ENCODE measurements around the gene OR56B4.
"Not testable (repeated sequence)": the region's sequence is repeated elsewhere in the genome, so short reads cannot be mapped to it uniquely, and the experiment has no call there.

Gene OR56B4

GRCh38 chr11:6107384-6107783, at the start of gene OR56B4:
Gene OR56B4 (plus strand): TSS chr11:6107684. CDS start chr11:6107779, 95 bp downstream.
- H3K9me3 ChIP-seq (ENCODE audit: control insufficient read depth in 2 of 2, low read length in 2 of 2); H3K27me3 ChIP-seq (ENCODE audit: control insufficient read depth in 1 of 2, insufficient read depth in 2 of 2, low read length in 2 of 2); H3K4me3 ChIP-seq (ENCODE audit: low read length in 2 of 2); H3K9ac ChIP-seq (ENCODE audit: low read length in 2 of 2); H3K4me1 ChIP-seq (ENCODE audit: control insufficient read depth, insufficient read depth, low read length); H3K36me3 ChIP-seq (ENCODE audit: control insufficient read depth in 2 of 2, insufficient read depth in 2 of 2, low read length in 2 of 2); H3K27ac ChIP-seq (ENCODE audit: low read length): not testable (repeated sequence)

GRCh38 chr11:6061475-6061874, 46.0 kb upstream of the OR56B4 start:
- H3K4me1 ChIP-seq (ENCODE audit: control insufficient read depth, insufficient read depth, low read length) = no peaks in the 10 kb centered on the region
- H3K27me3 ChIP-seq (ENCODE audit: control insufficient read depth in 1 of 2, insufficient read depth in 2 of 2, low read length in 2 of 2) = no peaks in the 10 kb centered on the region
- H3K9ac ChIP-seq (ENCODE audit: low read length in 2 of 2) = no peak overlapping the region
- no peak overlapping the region for H3K4me3 ChIP-seq (ENCODE audit: low read length in 2 of 2)
- no peak overlapping the region for H3K27ac ChIP-seq (ENCODE audit: low read length)
- H3K9me3 ChIP-seq (ENCODE audit: control insufficient read depth in 2 of 2, low read length in 2 of 2) = no peaks in the 10 kb centered on the region
- H3K36me3 ChIP-seq (ENCODE audit: control insufficient read depth in 2 of 2, insufficient read depth in 2 of 2, low read length in 2 of 2) = no peaks in the 10 kb centered on the region

- Histone ChIP-seq H3K9me3 (ENCODE audit: control insufficient read depth in 2 of 2, low read length in 2 of 2) (no peaks in the 10 kb centered on the region), H3K27me3 (ENCODE audit: control insufficient read depth in 1 of 2, insufficient read depth in 2 of 2, low read length in 2 of 2) (no peaks in the 10 kb centered on the region), H3K27ac (ENCODE audit: low read length) (no peak overlapping the region), H3K4me3 (ENCODE audit: low read length in 2 of 2) (no peak overlapping the region), H3K36me3 (ENCODE audit: control insufficient read depth in 2 of 2, insufficient read depth in 2 of 2, low read length in 2 of 2) (no peaks in the 10 kb centered on the region), H3K4me1 (ENCODE audit: control insufficient read depth, insufficient read depth, low read length) (no peaks in the 10 kb centered on the region), H3K9ac (ENCODE audit: low read length in 2 of 2) (no peak overlapping the region)
Observed at GRCh38 chr11:6062691-6063358, 44.7 kb upstream of the OR56B4 start.

GRCh38 chr11:6067502-6067901, 40.0 kb upstream of the OR56B4 start:
- Histone ChIP-seq H3K36me3 (ENCODE audit: control insufficient read depth in 2 of 2, insufficient read depth in 2 of 2, low read length in 2 of 2) (no peaks in the 10 kb centered on the region), H3K27me3 (ENCODE audit: control insufficient read depth in 1 of 2, insufficient read depth in 2 of 2, low read length in 2 of 2) (no peaks in the 10 kb centered on the region), H3K9me3 (ENCODE audit: control insufficient read depth in 2 of 2, low read length in 2 of 2) (no peaks in the 10 kb centered on the region), H3K4me1 (ENCODE audit: control insufficient read depth, insufficient read depth, low read length) (no peaks in the 10 kb centered on the region), H3K9ac (ENCODE audit: low read length in 2 of 2) (no peak overlapping the region), H3K4me3 (ENCODE audit: low read length in 2 of 2) (no peak overlapping the region), H3K27ac (ENCODE audit: low read length) (no peak overlapping the region)

- H3K4me3 ChIP-seq (ENCODE audit: low read length in 2 of 2); H3K27me3 ChIP-seq (ENCODE audit: control insufficient read depth in 1 of 2, insufficient read depth in 2 of 2, low read length in 2 of 2); H3K4me1 ChIP-seq (ENCODE audit: control insufficient read depth, insufficient read depth, low read length); H3K9me3 ChIP-seq (ENCODE audit: control insufficient read depth in 2 of 2, low read length in 2 of 2); H3K36me3 ChIP-seq (ENCODE audit: control insufficient read depth in 2 of 2, insufficient read depth in 2 of 2, low read length in 2 of 2); H3K9ac ChIP-seq (ENCODE audit: low read length in 2 of 2); H3K27ac ChIP-seq (ENCODE audit: low read length): not testable (repeated sequence)
Observed at GRCh38 chr11:6076443-6076842, 31.0 kb upstream of the OR56B4 start.

- no peaks in the 10 kb centered on the region for H3K36me3 ChIP-seq (ENCODE audit: control insufficient read depth in 2 of 2, insufficient read depth in 2 of 2, low read length in 2 of 2)
- no peak overlapping the region for H3K27ac ChIP-seq (ENCODE audit: low read length)
- no peak overlapping the region for H3K9ac ChIP-seq (ENCODE audit: low read length in 2 of 2)
- no peaks in the 10 kb centered on the region for H3K9me3 ChIP-seq (ENCODE audit: control insufficient read depth in 2 of 2, low read length in 2 of 2)
- no peaks in the 10 kb centered on the region for H3K27me3 ChIP-seq (ENCODE audit: control insufficient read depth in 1 of 2, insufficient read depth in 2 of 2, low read length in 2 of 2)
- H3K4me1 ChIP-seq (ENCODE audit: control insufficient read depth, insufficient read depth, low read length) = no peaks in the 10 kb centered on the region
- H3K4me3 ChIP-seq (ENCODE audit: low read length in 2 of 2) = no peak overlapping the region
Observed at GRCh38 chr11:6077723-6078122, 29.8 kb upstream of the OR56B4 start.

GRCh38 chr11:6079463-6079862, 28.0 kb upstream of the OR56B4 start:
- H3K4me1 ChIP-seq (ENCODE audit: control insufficient read depth, insufficient read depth, low read length) = no peaks in the 10 kb centered on the region
- H3K9ac ChIP-seq (ENCODE audit: low read length in 2 of 2) = no peak overlapping the region
- no peaks in the 10 kb centered on the region for H3K9me3 ChIP-seq (ENCODE audit: control insufficient read depth in 2 of 2, low read length in 2 of 2)
- no peak overlapping the region for H3K27ac ChIP-seq (ENCODE audit: low read length)
- H3K4me3 ChIP-seq (ENCODE audit: low read length in 2 of 2) = no peak overlapping the region
- no peaks in the 10 kb centered on the region for H3K36me3 ChIP-seq (ENCODE audit: control insufficient read depth in 2 of 2, insufficient read depth in 2 of 2, low read length in 2 of 2)
- H3K27me3 ChIP-seq (ENCODE audit: control insufficient read depth in 1 of 2, insufficient read depth in 2 of 2, low read length in 2 of 2) = no peaks in the 10 kb centered on the region

- Histone ChIP-seq H3K36me3 (ENCODE audit: control insufficient read depth in 2 of 2, insufficient read depth in 2 of 2, low read length in 2 of 2) (no peaks in the 10 kb centered on the region), H3K4me3 (ENCODE audit: low read length in 2 of 2) (no peak overlapping the region), H3K4me1 (ENCODE audit: control insufficient read depth, insufficient read depth, low read length) (no peaks in the 10 kb centered on the region), H3K9me3 (ENCODE audit: control insufficient read depth in 2 of 2, low read length in 2 of 2) (no peaks in the 10 kb centered on the region), H3K27ac (ENCODE audit: low read length) (no peak overlapping the region), H3K9ac (ENCODE audit: low read length in 2 of 2) (no peak overlapping the region), H3K27me3 (ENCODE audit: control insufficient read depth in 1 of 2, insufficient read depth in 2 of 2, low read length in 2 of 2) (no peaks in the 10 kb centered on the region)
Observed at GRCh38 chr11:6083129-6083528, 24.4 kb upstream of the OR56B4 start.

GRCh38 chr11:6084587-6084986, 22.9 kb upstream of the OR56B4 start:
- no peak overlapping the region for H3K9ac ChIP-seq (ENCODE audit: low read length in 2 of 2)
- no peaks in the 10 kb centered on the region for H3K36me3 ChIP-seq (ENCODE audit: control insufficient read depth in 2 of 2, insufficient read depth in 2 of 2, low read length in 2 of 2)
- no peaks in the 10 kb centered on the region for H3K27me3 ChIP-seq (ENCODE audit: control insufficient read depth in 1 of 2, insufficient read depth in 2 of 2, low read length in 2 of 2)
- H3K4me1 ChIP-seq (ENCODE audit: control insufficient read depth, insufficient read depth, low read length) = no peaks in the 10 kb centered on the region
- H3K9me3 ChIP-seq (ENCODE audit: control insufficient read depth in 2 of 2, low read length in 2 of 2) = no peaks in the 10 kb centered on the region
- no peak overlapping the region for H3K27ac ChIP-seq (ENCODE audit: low read length)
- H3K4me3 ChIP-seq (ENCODE audit: low read length in 2 of 2) = no peak overlapping the region

GRCh38 chr11:6094186-6094585, 13.3 kb upstream of the OR56B4 start:
- Histone ChIP-seq H3K9me3 (ENCODE audit: control insufficient read depth in 2 of 2, low read length in 2 of 2) (no peaks in the 10 kb centered on the region), H3K9ac (ENCODE audit: low read length in 2 of 2) (no peak overlapping the region), H3K36me3 (ENCODE audit: control insufficient read depth in 2 of 2, insufficient read depth in 2 of 2, low read length in 2 of 2) (no peaks in the 10 kb centered on the region)

GRCh38 chr11:6095798-6096197, 11.7 kb upstream of the OR56B4 start:
- Histone ChIP-seq H3K9ac (ENCODE audit: low read length in 2 of 2) (no peak overlapping the region), H3K4me3 (ENCODE audit: low read length in 2 of 2) (no peak overlapping the region), H3K4me1 (ENCODE audit: control insufficient read depth, insufficient read depth, low read length) (no peaks in the 10 kb centered on the region), H3K27ac (ENCODE audit: low read length) (no peak overlapping the region), H3K36me3 (ENCODE audit: control insufficient read depth in 2 of 2, insufficient read depth in 2 of 2, low read length in 2 of 2) (no peaks in the 10 kb centered on the region), H3K27me3 (ENCODE audit: control insufficient read depth in 1 of 2, insufficient read depth in 2 of 2, low read length in 2 of 2) (no peaks in the 10 kb centered on the region), H3K9me3 (ENCODE audit: control insufficient read depth in 2 of 2, low read length in 2 of 2) (no peaks in the 10 kb centered on the region)

More at GRCh38 chr11:6094186-6094585, 13.3 kb upstream of the OR56B4 start:
- H3K27me3 ChIP-seq (ENCODE audit: control insufficient read depth in 1 of 2, insufficient read depth in 2 of 2, low read length in 2 of 2) = no peaks in the 10 kb centered on the region
- H3K4me3 ChIP-seq (ENCODE audit: low read length in 2 of 2) = no peak overlapping the region
- no peak overlapping the region for H3K27ac ChIP-seq (ENCODE audit: low read length)
- no peaks in the 10 kb centered on the region for H3K4me1 ChIP-seq (ENCODE audit: control insufficient read depth, insufficient read depth, low read length)
